HEK293T (cell line): Measurements from ENCODE around the gene PTPN4.

Source experiments
- HDGF ChIP-seq: fragments of 450-650 bp; IDR thresholded peaks from 2 replicates; pipeline ENCODE4 v1.6.1; 2017; ENCODE audit warnings: antibody characterized with exemption, borderline replicate concordance
- SP1 ChIP-seq: fragments of 450-650 bp; IDR thresholded peaks from 2 replicates; pipeline ENCODE4 v1.6.1; 2017
- ZNF384 ChIP-seq: fragments of 450-650 bp; IDR thresholded peaks from 2 replicates; pipeline ENCODE4 v1.6.1; 2016

DNA sequence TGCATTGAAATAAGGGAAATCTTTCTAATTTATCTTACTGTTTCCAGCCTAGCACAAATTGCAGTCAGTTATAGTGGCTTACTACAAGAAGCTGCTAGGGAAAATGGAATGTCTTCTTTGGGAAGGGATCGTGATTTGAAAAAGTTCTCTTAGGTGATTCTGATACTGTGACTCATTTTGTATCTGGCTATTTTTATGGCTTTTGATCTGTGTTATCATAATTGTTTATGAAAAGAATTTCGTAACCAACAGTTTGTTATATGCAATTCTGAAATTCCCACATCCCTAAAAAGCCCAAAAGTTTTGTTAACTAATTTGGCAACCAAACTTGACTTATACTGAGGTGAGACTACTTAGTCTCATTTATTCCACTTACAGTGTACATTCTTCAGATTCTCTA is 12.4 kb downstream of the PTPN4 start:
- no peak for TF ChIP-seq SP1
- no peak for TF ChIP-seq HDGF
- no peak for TF ChIP-seq ZNF384
